HG03457 (cell line): ENCODE measurements around the gene TMEM131.
"Not testable (repeated sequence)": the region's sequence is repeated elsewhere in the genome, so short reads cannot be mapped to it uniquely, and the experiment has no call there.

Source experiments
- ATAC-seq: cut with Tn5 transposase; IDR thresholded peaks from one replicate; pipeline ENCODE4 v1.9.1; 2021; ENCODE audit warnings: moderate number of reproducible peaks; ENCODE audit not compliant: unreplicated experiment

The TMEM131 gene

GRCh38 chr2:97918818-97919217 is 76.9 kb downstream of the TMEM131 start:
- no peak for ATAC-seq

- ATAC-seq: not testable (repeated sequence)
Measured at GRCh38 chr2:97917668-97918067, 78.1 kb downstream of the TMEM131 start.

GRCh38 chr2:97914691-97915213 is 81.0 kb downstream of the TMEM131 start:
- no peak for ATAC-seq

GRCh38 chr2:97913846-97914245 is 81.9 kb downstream of the TMEM131 start:
- no peak for ATAC-seq

- no peak for ATAC-seq
Measured at GRCh38 chr2:97911922-97912575, 83.7 kb downstream of the TMEM131 start.

GRCh38 chr2:97911206-97911921 is 84.4 kb downstream of the TMEM131 start:
- ATAC-seq: no peak

- no peak for ATAC-seq
Measured at GRCh38 chr2:97910403-97911205, 85.1 kb downstream of the TMEM131 start.

- ATAC-seq: no peak
Measured at GRCh38 chr2:97908208-97908676, 87.5 kb downstream of the TMEM131 start.

GRCh38 chr2:97907369-97908100 is 88.2 kb downstream of the TMEM131 start:
- no peak for ATAC-seq

GRCh38 chr2:97906307-97906706 is 89.4 kb downstream of the TMEM131 start:
- ATAC-seq: no peak

- no peak for ATAC-seq
Measured at GRCh38 chr2:97905294-97905693, 90.5 kb downstream of the TMEM131 start.

- no peak for ATAC-seq
Measured at GRCh38 chr2:97901862-97902261, 93.9 kb downstream of the TMEM131 start.

GRCh38 chr2:97900806-97901205 is 94.9 kb downstream of the TMEM131 start:
- no peak for ATAC-seq

- ATAC-seq: not testable (repeated sequence)
Measured at GRCh38 chr2:97893042-97893441, 102.7 kb downstream of the TMEM131 start.

- no peak for ATAC-seq
Measured at GRCh38 chr2:97891611-97892010, 104.1 kb downstream of the TMEM131 start.

- no peak for ATAC-seq
Measured at GRCh38 chr2:97889156-97889555, 106.6 kb downstream of the TMEM131 start.

- no peak for ATAC-seq
Measured at GRCh38 chr2:97885841-97886240, 109.9 kb downstream of the TMEM131 start.

GRCh38 chr2:97880334-97880733 is 115.4 kb downstream of the TMEM131 start:
- no peak for ATAC-seq

- no peak for ATAC-seq
Measured at GRCh38 chr2:97878865-97879264, 116.9 kb downstream of the TMEM131 start.

GRCh38 chr2:97878317-97878716 is 117.4 kb downstream of the TMEM131 start:
- ATAC-seq: not testable (repeated sequence)
